HFFc6 (cell line): ENCODE data around the gene CXXC1. TPM values are rescaled to one million over a fixed set of nuclear protein-coding genes. Genes with fewer than 3 reads are reported as not detected.

Experiments
- DNase-seq: peaks from one replicate; pipeline ENCODE4 v3.0.0-alpha.2; 2018
- H3K27ac Mint-ChIP-seq: 2 replicates; pipeline ENCODE4 v1.8.0; 2020; ENCODE audit warnings: mild to moderate bottlenecking, mixed read lengths
- H3K27me3 Mint-ChIP-seq: 2 replicates; pipeline ENCODE4 v1.8.0; 2021; ENCODE audit warnings: mild to moderate bottlenecking, moderate library complexity, mixed read lengths; ENCODE audit not compliant: insufficient read depth
- H3K36me3 Mint-ChIP-seq: 2 replicates; pipeline ENCODE4 v1.8.0; 2021; ENCODE audit warnings: low read depth, mixed read lengths
- H3K4me1 Mint-ChIP-seq: 2 replicates; pipeline ENCODE4 v1.8.0; 2020; ENCODE audit warnings: low read depth, mixed read lengths
- H3K4me3 Mint-ChIP-seq: 2 replicates; pipeline ENCODE4 v1.8.0; 2020; ENCODE audit warnings: mild to moderate bottlenecking, moderate library complexity, mixed read lengths
- H3K9me3 Mint-ChIP-seq: 2 replicates; pipeline ENCODE4 v1.8.0; 2020; ENCODE audit warnings: mild to moderate bottlenecking, mixed read lengths
- CTCF ChIP-seq: fragments of 200-600 bp; sonication (generic); IDR thresholded peaks from 2 replicates; pipeline ENCODE4 v1.5.0; 2021; ENCODE audit warnings: antibody characterized with exemption, mild to moderate bottlenecking
- total RNA-seq, 6 experiments: library from RNA; stranded (reverse); fragmentation: NEBNext Ultra II Directional; extraction: Animal tissue kit (Norgen Biotek cat#: 25700); gene quantifications; 2 replicates in 1 of 6; 3 replicates in 5 of 6; pipeline ENCODE4 v1.2.3, GENCODE V29; 2021

CXXC1 gene
- total RNA-seq, 6 experiments from 2014 or later = 37.4 to 53.1 (median 44.4) TPM

DNA sequence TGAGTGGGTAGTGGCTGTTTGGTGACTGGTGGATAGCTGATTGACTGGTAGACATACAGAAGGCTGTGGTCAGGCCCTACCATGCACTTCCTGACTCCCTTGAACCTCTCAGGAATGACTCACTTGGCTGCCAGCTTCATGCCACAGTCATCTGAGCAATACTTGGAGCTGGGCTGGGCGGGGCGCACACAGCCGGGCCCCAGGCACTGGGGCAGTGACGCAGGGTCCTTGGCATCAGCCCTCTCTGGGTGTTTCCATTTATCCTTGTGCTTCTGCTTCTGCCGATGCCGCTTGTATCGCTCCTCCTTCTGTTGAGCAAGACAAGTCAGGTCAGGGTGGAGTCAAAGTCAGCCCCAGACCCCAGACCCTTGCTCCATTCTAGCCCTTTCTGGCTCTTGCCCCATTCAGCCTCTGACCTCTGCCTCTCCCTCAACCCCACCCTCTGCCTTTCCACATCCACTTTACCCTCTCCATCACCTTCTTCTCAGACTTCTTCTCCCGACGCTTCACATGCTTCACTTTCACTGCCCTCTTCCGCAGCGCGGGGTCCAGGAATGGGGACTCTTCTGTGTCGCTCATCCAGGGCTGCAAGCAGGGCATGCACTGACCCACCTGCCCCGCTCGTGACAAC lies 3.1 kb downstream of the CXXC1 start:
- Mint-ChIP-seq H3K9me3 (no peaks in the 10 kb centered on the region), H3K4me1 (peaks cover 39% of the 10 kb centered on the region), H3K4me3 (no peak overlapping the region), H3K27me3 (peaks cover 8% of the 10 kb centered on the region), H3K27ac (peak overlapping the region; percentile 38; the same call in 1 of the 2 replicates), H3K36me3 (peaks cover 53% of the 10 kb centered on the region)
- no peak for TF ChIP-seq CTCF
- no peak for DNase-seq

- H3K4me1 Mint-ChIP-seq = peaks cover 47% of the 10 kb centered on the region
- H3K9me3 Mint-ChIP-seq = no peaks in the 10 kb centered on the region
- H3K4me3 Mint-ChIP-seq = no peak overlapping the region
- peaks cover 60% of the 10 kb centered on the region for H3K36me3 Mint-ChIP-seq
- DNase-seq = no peak
- peak overlapping the region; percentile 38; the same call in 1 of the 2 replicates for H3K27ac Mint-ChIP-seq
- no peak for TF ChIP-seq CTCF
- peaks cover 8% of the 10 kb centered on the region for H3K27me3 Mint-ChIP-seq
Measured at GRCh38 chr18:50283469-50284209, 3.9 kb downstream of the CXXC1 start.

DNA sequence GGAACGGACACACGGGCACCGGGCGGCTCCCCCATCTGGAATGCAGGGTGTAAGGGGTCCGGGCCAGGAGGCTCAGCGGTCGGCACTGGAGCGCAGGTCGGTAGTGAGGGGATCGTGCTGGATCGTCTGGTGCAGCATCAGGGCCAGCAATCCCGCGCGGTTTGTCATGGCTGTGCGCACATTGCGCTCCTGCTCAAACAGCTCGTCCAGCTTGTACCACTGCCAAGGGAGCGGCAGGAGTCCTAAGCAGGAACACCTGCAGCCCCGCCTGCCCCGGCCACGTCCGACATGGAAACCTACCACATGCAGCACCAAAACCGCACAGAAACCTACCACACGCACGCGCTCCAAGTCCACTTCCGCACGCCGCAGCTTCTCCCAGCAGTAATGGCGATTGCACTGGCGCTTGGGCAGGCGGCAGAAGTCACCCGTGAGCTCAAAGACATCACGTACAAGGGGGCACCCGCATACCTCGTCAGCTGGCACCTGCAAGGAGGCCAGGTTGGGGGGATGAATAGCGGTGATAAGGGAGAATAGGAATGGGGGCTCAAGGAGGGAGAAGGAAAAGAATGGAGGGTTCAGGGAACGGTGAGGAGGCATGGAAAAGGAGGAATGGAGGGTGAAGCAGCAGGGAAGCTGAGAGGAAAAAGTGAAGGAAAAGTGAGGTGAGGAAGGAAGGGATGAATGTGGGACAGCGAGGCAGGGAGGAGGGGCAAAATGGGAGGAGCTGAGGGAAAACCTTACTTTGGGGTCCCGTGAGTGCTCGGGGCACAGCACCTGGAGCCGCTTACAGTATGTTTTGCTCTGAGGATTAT lies 4.8 kb downstream of the CXXC1 start:
- Mint-ChIP-seq H3K4me3 (peak overlapping the region; percentile 5; the same call in 1 of the 2 replicates), H3K4me1 (peaks cover 54% of the 10 kb centered on the region), H3K36me3 (peaks cover 63% of the 10 kb centered on the region), H3K9me3 (no peaks in the 10 kb centered on the region), H3K27ac (no peak overlapping the region), H3K27me3 (peaks cover 8% of the 10 kb centered on the region; the same call in 1 of the 2 replicates)
- no peak for TF ChIP-seq CTCF
- no peak for DNase-seq

- DNase-seq = no peak
- Mint-ChIP-seq H3K9me3 (no peaks in the 10 kb centered on the region), H3K4me1 (peaks cover 55% of the 10 kb centered on the region), H3K36me3 (peaks cover 60% of the 10 kb centered on the region), H3K4me3 (peak overlapping the region; percentile 98), H3K27me3 (peaks cover 6% of the 10 kb centered on the region; the same call in 1 of the 2 replicates), H3K27ac (peak overlapping the region; percentile 93; the same call in 1 of the 2 replicates)
- TF ChIP-seq CTCF = no peak
Measured at GRCh38 chr18:50281972-50282520, 5.4 kb downstream of the CXXC1 start.

- Mint-ChIP-seq H3K4me3 (peak within 1 kb of the TSS; percentile 98), H3K9me3 (no peaks in the 10 kb centered on the region), H3K27me3 (peaks cover 6% of the 10 kb centered on the region; the same call in 1 of the 2 replicates), H3K36me3 (peaks cover 60% of the 10 kb centered on the region), H3K27ac (peak within 1 kb of the TSS; percentile 93), H3K4me1 (peaks cover 48% of the 10 kb centered on the region)
- peak; percentile 70 for TF ChIP-seq CTCF
- DNase-seq = peak; percentile 98
Measured at GRCh38 chr18:50281295-50281971, 6.1 kb downstream of the CXXC1 start, which contains the start of gene MBD1. Gene MBD1 (minus strand): TSS chr18:50281523. CDS start chr18:50279992, 1,531 bp downstream.
